ENCODE data around the gene PCDH9. TPM values are rescaled to one million over a fixed set of nuclear protein-coding genes. Genes with fewer than 3 reads are reported as not detected.
"Not testable (repeated sequence)": the region's sequence is repeated elsewhere in the genome, so short reads cannot be mapped to it uniquely, and the experiment has no call there.

The PCDH9 gene
- total RNA-seq, 1 donor from 2014 or later = 33.8 TPM

- Mint-ChIP-seq H3K4me1 (ENCODE audit: unreplicated experiment) (peaks cover 7% of the 10 kb centered on the region), H3K27ac (ENCODE audit: unreplicated experiment) (no peak overlapping the region), H3K4me3 (ENCODE audit: unreplicated experiment) (no peak overlapping the region), H3K9me3 (ENCODE audit: unreplicated experiment) (no peaks in the 10 kb centered on the region), H3K36me3 (ENCODE audit: unreplicated experiment) (no peaks in the 10 kb centered on the region), H3K27me3 (ENCODE audit: unreplicated experiment) (no peaks in the 10 kb centered on the region)
- no peak for DNase-seq (ENCODE audit: extremely low spot score, unreplicated experiment)
- TF ChIP-seq CTCF (IDR thresholded peaks at IDR 0.05) = no peak
Measured at GRCh38 chr13:66266348-66266747, 963.8 kb downstream of the PCDH9 start.

DNA sequence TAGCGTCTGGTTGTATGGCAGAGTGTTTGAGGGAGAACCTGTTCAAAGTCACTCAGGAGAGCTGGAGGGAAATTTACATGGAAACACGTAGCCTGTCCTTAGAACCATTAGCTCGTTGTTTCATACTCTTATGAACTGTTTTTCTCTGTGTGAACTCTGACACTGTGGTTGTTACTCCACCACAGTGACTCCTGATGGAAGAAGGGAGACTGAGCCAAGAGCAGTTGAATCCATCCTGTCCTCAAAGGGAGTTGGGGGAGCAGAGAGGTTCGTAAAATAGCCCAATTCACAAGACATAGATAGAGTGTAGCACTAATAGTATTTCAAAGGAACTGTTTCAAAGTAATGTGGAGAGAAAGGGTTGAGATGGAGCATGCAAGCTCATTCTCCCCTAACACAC is 964.8 kb downstream of the PCDH9 start:
- Mint-ChIP-seq H3K36me3 (ENCODE audit: unreplicated experiment) (no peaks in the 10 kb centered on the region), H3K9me3 (ENCODE audit: unreplicated experiment) (no peaks in the 10 kb centered on the region), H3K27me3 (ENCODE audit: unreplicated experiment) (no peaks in the 10 kb centered on the region), H3K27ac (ENCODE audit: unreplicated experiment) (no peak overlapping the region), H3K4me1 (ENCODE audit: unreplicated experiment) (peaks cover 7% of the 10 kb centered on the region), H3K4me3 (ENCODE audit: unreplicated experiment) (no peak overlapping the region)
- TF ChIP-seq CTCF (IDR thresholded peaks at IDR 0.05) = no peak
- no peak for DNase-seq (ENCODE audit: extremely low spot score, unreplicated experiment)

DNA sequence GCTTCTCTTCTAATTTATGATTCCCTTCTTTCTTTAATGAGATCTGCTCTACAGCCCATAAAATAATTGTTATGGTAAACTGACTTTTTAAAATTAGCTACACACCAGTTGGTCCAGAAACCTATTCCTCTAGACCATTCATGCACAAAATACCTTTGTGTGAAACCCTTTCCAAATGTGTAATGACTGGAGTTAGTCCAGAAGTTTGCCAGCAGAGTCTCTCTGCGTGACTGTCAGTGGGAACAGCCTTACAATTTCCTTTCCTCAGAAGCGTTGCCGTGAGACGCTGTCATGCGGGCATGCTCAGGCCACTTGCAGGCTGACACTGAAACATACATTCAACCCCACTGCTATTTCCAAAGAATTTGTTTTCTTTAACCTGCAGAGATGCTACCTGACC is 965.2 kb downstream of the PCDH9 start:
- Mint-ChIP-seq H3K36me3 (ENCODE audit: unreplicated experiment) (no peaks in the 10 kb centered on the region), H3K4me1 (ENCODE audit: unreplicated experiment) (peaks cover 7% of the 10 kb centered on the region), H3K27ac (ENCODE audit: unreplicated experiment) (no peak overlapping the region), H3K27me3 (ENCODE audit: unreplicated experiment) (no peaks in the 10 kb centered on the region), H3K9me3 (ENCODE audit: unreplicated experiment) (no peaks in the 10 kb centered on the region), H3K4me3 (ENCODE audit: unreplicated experiment) (no peak overlapping the region)
- DNase-seq (ENCODE audit: extremely low spot score, unreplicated experiment) = no peak
- no peak for TF ChIP-seq CTCF (IDR thresholded peaks at IDR 0.05)

DNA sequence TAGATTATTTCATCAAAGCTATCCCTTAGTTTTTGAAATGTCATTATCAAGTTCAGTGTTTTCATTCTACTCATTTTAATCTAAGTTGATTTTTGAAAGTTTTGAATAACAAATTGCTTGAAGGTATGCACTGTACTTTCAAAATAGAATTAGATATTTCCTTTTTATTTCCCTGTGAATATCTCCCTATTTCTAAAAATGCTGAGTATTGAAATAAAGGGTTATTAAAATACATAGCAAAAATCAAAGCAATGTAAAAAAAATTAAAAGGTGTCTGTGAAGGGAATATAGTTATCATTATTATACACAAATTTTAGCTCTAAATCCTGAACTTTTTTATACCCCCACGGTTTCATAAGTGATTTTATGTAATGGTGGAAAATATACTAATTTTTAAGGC is 967.8 kb downstream of the PCDH9 start:
- no peaks in the 10 kb centered on the region for H3K36me3 Mint-ChIP-seq (ENCODE audit: unreplicated experiment)

GRCh38 chr13:66259426-66259825 is 970.7 kb downstream of the PCDH9 start:
- not testable (repeated sequence) for H3K9me3 Mint-ChIP-seq (ENCODE audit: unreplicated experiment); H3K27ac Mint-ChIP-seq (ENCODE audit: unreplicated experiment); H3K4me3 Mint-ChIP-seq (ENCODE audit: unreplicated experiment); H3K27me3 Mint-ChIP-seq (ENCODE audit: unreplicated experiment); DNase-seq (ENCODE audit: extremely low spot score, unreplicated experiment); H3K4me1 Mint-ChIP-seq (ENCODE audit: unreplicated experiment); H3K36me3 Mint-ChIP-seq (ENCODE audit: unreplicated experiment)

More for the DNA sequence above, 967.8 kb downstream of the PCDH9 start:
- no peak overlapping the region for H3K4me3 Mint-ChIP-seq (ENCODE audit: unreplicated experiment)
- H3K27ac Mint-ChIP-seq (ENCODE audit: unreplicated experiment) = no peak overlapping the region
- no peak for DNase-seq (ENCODE audit: extremely low spot score, unreplicated experiment)
- H3K4me1 Mint-ChIP-seq (ENCODE audit: unreplicated experiment) = peaks cover 7% of the 10 kb centered on the region
- H3K9me3 Mint-ChIP-seq (ENCODE audit: unreplicated experiment) = no peaks in the 10 kb centered on the region
- no peak for TF ChIP-seq CTCF (IDR thresholded peaks at IDR 0.05)
- no peaks in the 10 kb centered on the region for H3K27me3 Mint-ChIP-seq (ENCODE audit: unreplicated experiment)
